Astrocyte of the cerebellum (primary cell): Measurements from ENCODE around the gene SUSD3.

Experiments used
- DNase-seq: peaks from one replicate; pipeline ENCODE4 v3.0.0-alpha.2; 2011; ENCODE audit warnings: low read depth
- H3K4me3 ChIP-seq: 2 replicates; pipeline ENCODE4 v1.5.1; 2011; ENCODE audit warnings: mild to moderate bottlenecking, low read depth, low read length, moderate library complexity
- in situ Hi-C: cut with HindIII; loops from 2 replicates; pipeline ENCODE4 v1.10.0; 2017; ENCODE audit warnings: low sequenced_read_pairs
- TF ChIP-seq, protein P1 (sequence below): IDR thresholded peaks from 2 replicates; pipeline ENCODE4 v1.5.1; 2012; ENCODE audit warnings: low read length, low read depth, moderate library complexity, mild to moderate bottlenecking; ENCODE audit errors: missing control alignments

The SUSD3 gene

DNA sequence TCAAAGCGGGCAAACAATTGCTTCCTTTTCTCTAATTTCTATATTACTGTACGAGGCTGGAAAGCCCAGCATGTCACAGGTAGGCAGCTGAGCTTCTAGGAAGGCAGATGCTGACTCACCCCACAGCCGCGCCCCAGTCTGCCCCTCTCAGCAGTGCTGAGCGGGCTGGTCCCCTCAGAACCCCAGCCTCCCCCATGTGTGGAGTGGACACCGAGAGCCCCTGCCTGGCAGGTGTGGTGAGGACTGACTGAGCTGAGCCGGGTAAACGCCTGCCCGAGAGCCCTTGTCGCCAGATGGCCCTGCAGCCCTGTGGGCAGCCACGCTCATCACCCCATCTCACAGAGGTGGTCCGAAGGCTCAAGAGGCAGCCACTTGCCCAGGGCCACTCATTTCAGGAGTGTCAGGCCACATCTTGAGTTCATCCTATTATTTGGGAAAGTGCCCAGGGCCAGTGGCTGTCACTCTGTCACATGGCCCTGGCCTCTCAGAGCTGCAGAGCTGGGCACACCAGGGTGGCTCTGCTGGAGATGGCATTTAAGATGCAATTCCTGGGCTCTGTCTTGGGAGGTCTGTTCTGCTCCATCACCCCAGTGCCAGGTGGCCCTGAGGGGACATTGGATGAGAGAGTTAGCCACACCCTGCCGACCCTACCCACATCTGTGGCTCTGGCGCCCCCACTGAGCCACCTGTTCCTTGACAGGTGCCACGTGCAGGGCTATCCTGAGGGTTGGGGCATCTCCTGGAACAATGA is 50.0 kb downstream of the SUSD3 start:
- H3K4me3 ChIP-seq, result no peak overlapping the region
- no peak for DNase-seq
- TF ChIP-seq, protein P1, sequence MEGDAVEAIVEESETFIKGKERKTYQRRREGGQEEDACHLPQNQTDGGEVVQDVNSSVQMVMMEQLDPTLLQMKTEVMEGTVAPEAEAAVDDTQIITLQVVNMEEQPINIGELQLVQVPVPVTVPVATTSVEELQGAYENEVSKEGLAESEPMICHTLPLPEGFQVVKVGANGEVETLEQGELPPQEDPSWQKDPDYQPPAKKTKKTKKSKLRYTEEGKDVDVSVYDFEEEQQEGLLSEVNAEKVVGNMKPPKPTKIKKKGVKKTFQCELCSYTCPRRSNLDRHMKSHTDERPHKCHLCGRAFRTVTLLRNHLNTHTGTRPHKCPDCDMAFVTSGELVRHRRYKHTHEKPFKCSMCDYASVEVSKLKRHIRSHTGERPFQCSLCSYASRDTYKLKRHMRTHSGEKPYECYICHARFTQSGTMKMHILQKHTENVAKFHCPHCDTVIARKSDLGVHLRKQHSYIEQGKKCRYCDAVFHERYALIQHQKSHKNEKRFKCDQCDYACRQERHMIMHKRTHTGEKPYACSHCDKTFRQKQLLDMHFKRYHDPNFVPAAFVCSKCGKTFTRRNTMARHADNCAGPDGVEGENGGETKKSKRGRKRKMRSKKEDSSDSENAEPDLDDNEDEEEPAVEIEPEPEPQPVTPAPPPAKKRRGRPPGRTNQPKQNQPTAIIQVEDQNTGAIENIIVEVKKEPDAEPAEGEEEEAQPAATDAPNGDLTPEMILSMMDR, result no peak
- in situ Hi-C loops, result no loop called here

DNA sequence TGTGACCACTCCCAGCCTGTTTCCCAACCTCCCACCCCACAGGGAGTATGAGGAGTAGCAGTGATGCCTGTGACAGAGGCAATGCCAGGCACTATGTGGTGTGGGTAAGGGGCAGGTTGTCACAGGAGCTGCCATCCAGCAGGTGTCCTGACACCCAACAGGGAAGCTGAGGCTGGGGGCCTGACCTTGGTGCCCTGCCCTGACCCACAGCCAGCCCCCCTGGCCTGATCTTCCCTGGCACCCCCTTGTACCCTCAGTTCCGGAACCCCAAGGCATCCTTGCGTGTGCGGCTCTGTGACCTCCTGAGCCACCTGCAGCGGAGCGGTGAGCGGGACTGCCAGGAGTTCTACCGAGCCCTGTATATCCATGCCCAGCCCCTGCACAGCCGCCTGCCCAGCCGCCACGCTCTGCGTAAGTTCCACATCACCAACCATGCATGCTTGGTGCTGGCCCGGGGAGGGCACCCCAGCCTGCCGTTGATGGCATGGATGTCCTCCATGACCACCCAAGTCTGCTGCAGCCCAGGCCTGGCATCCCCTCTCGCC is 51.9 kb downstream of the SUSD3 start:
- TF ChIP-seq, protein P1, result no peak
- no peak overlapping the region for H3K4me3 ChIP-seq
- DNase-seq, result no peak
- in situ Hi-C loops, result no loop called here

DNA sequence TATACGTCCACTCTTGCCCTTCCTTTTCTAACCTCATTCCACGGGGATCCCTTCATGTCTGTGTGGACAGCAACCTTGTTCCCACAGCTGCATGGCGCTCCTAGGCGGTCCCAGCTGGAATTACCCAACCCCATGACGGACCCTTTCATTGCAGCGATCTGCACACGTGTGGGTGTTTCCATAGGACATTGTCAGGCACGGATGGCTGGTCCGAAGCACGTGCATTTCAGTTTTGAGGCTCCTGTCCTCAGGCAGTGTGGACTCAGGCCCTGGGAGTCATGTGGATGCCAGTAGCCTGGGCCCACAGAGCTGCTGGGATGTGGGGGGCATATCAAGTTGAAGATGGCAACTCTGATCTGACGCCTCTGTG is 52.5 kb downstream of the SUSD3 start:
- in situ Hi-C loops, result no loop called here
- no peak for DNase-seq
- H3K4me3 ChIP-seq, result no peak overlapping the region
- TF ChIP-seq, protein P1, result no peak

DNA sequence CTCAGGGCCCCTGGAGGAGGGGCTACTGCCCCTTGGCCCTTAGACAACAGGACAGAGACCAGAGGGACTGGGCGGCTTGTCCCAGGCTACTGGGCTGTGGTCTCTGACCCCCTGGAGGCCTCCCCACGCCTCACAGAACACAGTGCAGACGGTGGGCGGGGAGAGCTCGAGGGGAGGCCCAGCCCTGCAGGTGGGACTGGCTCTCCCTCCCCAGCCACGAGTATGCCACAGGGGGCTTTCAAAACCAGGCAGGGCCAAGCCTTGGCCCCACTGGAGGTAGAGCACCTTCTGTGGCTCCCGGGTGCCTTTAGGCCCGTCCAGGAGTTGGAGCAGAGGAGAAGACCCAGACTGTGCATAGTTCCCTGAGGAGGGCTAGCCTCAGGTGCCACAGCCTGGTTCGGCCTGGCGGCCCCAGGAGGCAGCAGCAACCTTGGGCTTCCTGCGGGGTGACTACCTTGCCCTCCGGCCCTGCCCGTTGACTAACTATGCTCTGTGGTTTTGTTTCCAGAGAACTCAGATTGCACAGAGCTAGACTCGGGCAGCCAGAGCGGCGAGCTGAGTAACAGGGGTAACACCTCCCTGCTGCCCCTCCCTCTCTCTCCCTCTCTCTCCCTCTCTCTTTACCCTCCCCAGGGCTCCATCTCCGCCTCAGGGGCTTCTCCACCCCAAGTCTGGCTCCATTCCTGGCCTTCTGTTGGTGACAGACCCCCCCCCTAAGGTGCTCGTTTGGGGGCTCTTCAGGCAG is 53.0 kb downstream of the SUSD3 start:
- TF ChIP-seq, protein P1, result no peak
- in situ Hi-C loops, result no loop called here
- DNase-seq, result no peak
- H3K4me3 ChIP-seq, result no peak overlapping the region

DNA sequence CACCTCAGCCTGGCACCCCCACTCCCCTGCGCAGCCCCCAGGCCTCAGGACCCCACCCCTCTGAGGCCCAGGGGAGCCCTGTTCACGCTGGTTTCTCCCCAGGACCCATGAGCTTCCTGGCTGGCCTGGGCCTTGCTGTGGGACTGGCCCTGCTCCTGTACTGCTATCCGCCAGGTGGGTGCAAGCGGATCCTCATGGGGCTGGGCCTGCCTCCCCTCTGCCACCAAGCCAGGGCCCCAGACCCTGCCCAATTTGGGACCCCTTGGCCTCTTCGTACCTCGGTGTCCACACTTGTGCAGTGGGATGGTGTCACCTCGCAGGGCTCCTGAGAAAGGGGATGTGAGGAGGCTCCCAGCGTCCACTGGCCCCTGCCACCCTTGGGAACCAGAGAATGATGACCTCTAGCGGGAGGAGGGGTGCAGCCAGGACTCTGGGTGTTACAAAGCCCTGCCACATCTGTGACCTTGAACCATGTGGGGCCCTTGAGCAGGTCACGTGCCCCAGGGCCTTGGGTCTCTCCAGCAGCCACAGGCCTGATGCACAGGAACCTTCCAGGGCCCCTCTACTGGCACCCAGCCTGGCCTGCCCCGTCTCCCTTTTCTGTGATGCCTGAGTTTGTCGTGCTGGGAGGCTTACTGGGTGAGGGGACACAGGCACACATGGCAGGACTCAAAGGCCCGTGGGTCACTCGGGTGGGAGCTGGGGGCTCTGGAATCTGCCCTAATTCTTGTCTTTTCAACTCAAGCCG is 53.8 kb downstream of the SUSD3 start:
- no peak overlapping the region for H3K4me3 ChIP-seq
- in situ Hi-C loops, result no loop called here
- DNase-seq, result no peak
- TF ChIP-seq, protein P1, result no peak

DNA sequence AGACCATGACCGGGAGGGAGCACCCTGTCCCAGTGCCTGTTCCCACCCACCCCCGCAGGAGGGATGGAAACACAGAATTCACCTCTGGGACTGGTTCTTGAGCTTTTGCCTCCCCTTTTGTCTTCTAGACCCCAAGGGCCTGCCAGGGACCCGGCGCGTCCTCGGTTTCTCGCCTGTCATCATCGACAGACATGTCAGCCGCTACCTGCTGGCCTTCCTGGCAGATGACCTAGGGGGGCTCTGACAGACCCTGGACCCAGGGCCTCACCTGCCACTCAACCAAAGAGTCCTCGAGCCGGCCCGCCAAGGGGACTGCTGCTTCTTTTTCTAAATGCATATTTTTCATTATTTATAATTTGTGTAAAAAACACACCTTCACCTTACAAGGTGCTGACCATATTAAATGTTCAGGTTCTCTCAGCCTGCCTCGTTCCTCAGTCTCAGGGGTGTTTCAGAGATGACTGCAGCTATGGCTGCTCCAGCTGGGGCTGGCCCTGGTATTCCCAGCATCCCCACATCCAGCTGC is 54.4 kb downstream of the SUSD3 start:
- in situ Hi-C loops, result no loop called here
- DNase-seq, result no peak
- TF ChIP-seq, protein P1, result no peak
- no peak overlapping the region for H3K4me3 ChIP-seq
